ENCODE data around the gene KLHL22. TPM values are rescaled to one million over a fixed set of nuclear protein-coding genes. Genes with fewer than 3 reads are reported as not detected.
A peak's percentile ranks its signal among the peaks of the same experiment; 100 is the strongest.

Gene KLHL22
- total and polyA plus RNA-seq, 2 of the 8 experiments (the other 6 are each of a cell fraction or from before 2014, with no cell fraction given) = 9.4 to 16.2 TPM

DNA sequence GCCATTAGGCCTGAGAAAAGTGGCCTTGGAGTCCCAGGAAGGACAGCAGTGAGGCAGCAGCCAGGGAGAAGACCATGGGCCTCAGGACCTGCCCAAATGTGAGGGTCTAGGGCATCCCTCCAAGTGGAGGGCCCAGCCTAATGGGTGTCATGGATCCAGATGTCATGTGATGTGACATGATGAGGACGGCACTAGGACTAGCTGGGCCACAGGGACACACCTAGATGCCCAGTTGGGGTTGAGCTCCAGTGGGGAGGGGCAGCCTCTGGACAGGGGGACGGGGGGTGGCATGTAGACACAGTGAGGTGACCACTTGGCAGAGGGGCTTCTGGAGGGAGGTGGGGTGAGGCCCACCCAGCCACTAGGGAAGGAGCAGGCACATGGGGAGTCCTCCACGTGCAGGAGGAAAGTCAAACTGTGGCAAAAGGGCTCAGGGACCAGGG, 63.3 kb downstream of the KLHL22 start:
- Histone ChIP-seq H3K4me3 (ENCODE audit: extremely low read depth in 1 of 4, insufficient read depth in 2 of 4, low read depth in 3 of 4, low read length in 4 of 4) (no peak overlapping the region), H3K14ac (ENCODE audit: insufficient read length) (no peak overlapping the region), H3K23me2 (ENCODE audit: low read depth, low read length) (peaks cover 16% of the 10 kb centered on the region; the same call in 1 of the 2 replicates), H2AK5ac (ENCODE audit: low read depth, low read length) (peak overlapping the region; percentile 13; the same call in 1 of the 2 replicates), H3K4me2 (ENCODE audit: insufficient read depth in 1 of 2, low read depth in 2 of 2, low read length in 2 of 2) (no peak overlapping the region; a peak in 1 of 4 replicates), H4K5ac (ENCODE audit: insufficient read length, low read depth, low read length) (no peak overlapping the region), H2BK120ac (replicated peaks; ENCODE audit: low read depth, low read length) (no peak overlapping the region), H2BK12ac (ENCODE audit: low read depth, low read length) (0 out of 2 replicates have a peak overlapping the region, but pooled peaks have one; percentile 39), H3K36me3 (ENCODE audit: control insufficient read depth in 2 of 4, insufficient read depth in 4 of 4, low read length in 3 of 4) (peaks cover 0 to 3% (median 0%) of the 10 kb centered on the region in 4 experiments; a peak in 1 of 8 replicates), H3K79me2 (ENCODE audit: control insufficient read depth in 1 of 2, insufficient read depth in 2 of 2, low read length in 2 of 2) (no peaks in the 10 kb centered on the region), H3K79me1 (ENCODE audit: low read depth, low read length) (peaks cover 2% of the 10 kb centered on the region), H3K23ac (ENCODE audit: insufficient read length) (no peak overlapping the region), H4K8ac (ENCODE audit: extremely low read depth, insufficient read depth, low read length) (no peak overlapping the region), H3K18ac (ENCODE audit: extremely low read depth, low read length) (no peak overlapping the region), H3K27me3 (replicated peaks in 1 of 4; ENCODE audit: control insufficient read depth in 3 of 4, extremely low read depth in 1 of 4, insufficient read depth in 3 of 4, low read length in 3 of 4) (peaks cover 39 to 88% (median 74%) of the 10 kb centered on the region in 4 experiments), H2BK5ac (ENCODE audit: low read depth, low read length) (no peak overlapping the region), H2BK15ac (ENCODE audit: low read length) (peak overlapping the region; percentile 46; the same call in 1 of the 2 replicates), H3K4ac (replicated peaks; ENCODE audit: insufficient read length, low read depth, low read length) (no peak overlapping the region), H4K20me1 (replicated peaks in 1 of 2; ENCODE audit: control insufficient read depth in 1 of 2, insufficient read depth in 2 of 2, low read length in 2 of 2) (peaks cover 22 to 48% of the 10 kb centered on the region in 2 experiments), H2AFZ (ENCODE audit: low read length) (no peak overlapping the region), H3K9ac (replicated peaks in 1 of 4; ENCODE audit: extremely low read depth in 1 of 4, low read depth in 3 of 4, low read length in 3 of 4) (no peak overlapping the region), H3K4me1 (replicated peaks in 1 of 4; ENCODE audit: control insufficient read depth in 3 of 4, insufficient read depth in 4 of 4, low read length in 3 of 4) (peaks cover 0 to 24% (median 14%) of the 10 kb centered on the region in 4 experiments; a peak in 5 of 7 replicates), H4K91ac (replicated peaks; ENCODE audit: insufficient read length, low read length) (no peak overlapping the region), H3K9me3 (ENCODE audit: insufficient read depth in 2 of 2, low read depth in 1 of 2, low read length in 1 of 2) (no peaks in the 10 kb centered on the region), H3K56ac (replicated peaks; ENCODE audit: insufficient read length, low read depth, low read length) (no peak overlapping the region), H3K27ac (ENCODE audit: low read depth, low read length) (no peak overlapping the region), H2BK20ac (ENCODE audit: low read length) (no peak overlapping the region)
- POLR2A ChIA-PET (ENCODE audit: partially characterized antibody) = no interaction called here
- 73% methylated on average over 3 of the region's 3 CpGs; no CpG with 5 or more reads in 1 of the 2 experiments for WGBS, 2 experiments (ENCODE audit: extremely low coverage in 1 of 2, insufficient coverage in 1 of 2, insufficient read length in 1 of 2, insufficient replicate concordance in 2 of 2, low coverage in 1 of 2, low lambda C conversion rate in 2 of 2, missing lambda C conversion rate in 1 of 2)
- TF ChIP-seq RXRA (IDR thresholded peaks at IDR 0.05; ENCODE audit: insufficient read depth, low read depth, low read length) (no peak), CHD1 (IDR thresholded peaks at IDR 0.05; ENCODE audit: low read depth, low read length) (no peak), KDM1A (IDR thresholded peaks at IDR 0.05; ENCODE audit: borderline replicate concordance, low read length) (no peak), NRF1 (IDR thresholded peaks at IDR 0.05; ENCODE audit: low read depth, low read length) (no peak), GTF2F1 (IDR thresholded peaks at IDR 0.05; ENCODE audit: borderline replicate concordance, low read depth, low read length) (no peak), GABPA (IDR thresholded peaks at IDR 0.05; ENCODE audit: borderline replicate concordance, insufficient read depth, low read length) (no peak), TBP (IDR thresholded peaks at IDR 0.05; ENCODE audit: low read depth, low read length) (no peak), POU5F1 (IDR thresholded peaks at IDR 0.05; ENCODE audit: low read depth, low read length) (no peak), CEBPB (IDR thresholded peaks at IDR 0.05; ENCODE audit: low read depth, low read length) (no peak), PHF8 (conservative IDR thresholded peaks at IDR 0.05; ENCODE audit: low read depth, low read length) (no peak), TAF1 (IDR thresholded peaks at IDR 0.05; ENCODE audit: low read depth, low read length) (no peak), BRCA1 (IDR thresholded peaks at IDR 0.05; ENCODE audit: low read depth, low read length) (no peak)
- TF ChIP-seq, protein P1, sequence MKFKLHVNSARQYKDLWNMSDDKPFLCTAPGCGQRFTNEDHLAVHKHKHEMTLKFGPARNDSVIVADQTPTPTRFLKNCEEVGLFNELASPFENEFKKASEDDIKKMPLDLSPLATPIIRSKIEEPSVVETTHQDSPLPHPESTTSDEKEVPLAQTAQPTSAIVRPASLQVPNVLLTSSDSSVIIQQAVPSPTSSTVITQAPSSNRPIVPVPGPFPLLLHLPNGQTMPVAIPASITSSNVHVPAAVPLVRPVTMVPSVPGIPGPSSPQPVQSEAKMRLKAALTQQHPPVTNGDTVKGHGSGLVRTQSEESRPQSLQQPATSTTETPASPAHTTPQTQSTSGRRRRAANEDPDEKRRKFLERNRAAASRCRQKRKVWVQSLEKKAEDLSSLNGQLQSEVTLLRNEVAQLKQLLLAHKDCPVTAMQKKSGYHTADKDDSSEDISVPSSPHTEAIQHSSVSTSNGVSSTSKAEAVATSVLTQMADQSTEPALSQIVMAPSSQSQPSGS (IDR thresholded peaks at IDR 0.05; ENCODE audit: low read length) = no peak
- no peak for FAIRE-seq
- DNase-seq (ENCODE audit: low read depth in 1 of 2, low spot score in 2 of 2) = no peak
- CTCF ChIA-PET (ENCODE audit: partially characterized antibody) = interaction anchor here (0.9 to 1.1 kb wide), 2 partner anchors 24 to 39 kb away, joined by 3 to 4 read pairs; partner anchors contain the start of gene ZNF74

Measured in H1 (cell line).